Rectal smooth muscle tissue (tissue), 1 donor: ENCODE results near the gene PRPF6.
"Not testable (repeated sequence)": the region's sequence is repeated elsewhere in the genome, so short reads cannot be mapped to it uniquely, and the experiment has no call there.

ENCODE experiments used
- H3K27ac ChIP-seq: one replicate; pipeline ENCODE4 v1.7.0; 2013; ENCODE audit warnings: low read depth, low read length, inconsistent platforms
- H3K27me3 ChIP-seq: one replicate; pipeline ENCODE4 v1.7.0; 2013; ENCODE audit warnings: low read length; ENCODE audit not compliant: control insufficient read depth, insufficient read depth
- H3K36me3 ChIP-seq: one replicate; pipeline ENCODE4 v1.7.0; 2013; ENCODE audit warnings: low read length; ENCODE audit not compliant: control insufficient read depth, insufficient read depth
- H3K4me1 ChIP-seq: one replicate; pipeline ENCODE4 v1.7.0; 2013; ENCODE audit warnings: low read length; ENCODE audit not compliant: control insufficient read depth, insufficient read depth
- H3K4me3 ChIP-seq: one replicate; pipeline ENCODE4 v1.7.0; 2013; ENCODE audit warnings: low read length
- H3K9ac ChIP-seq: one replicate; pipeline ENCODE4 v1.7.0; 2013; ENCODE audit warnings: low read length

PRPF6 gene

GRCh38 chr20:63967330-63968135, 13.4 kb upstream of the PRPF6 start:
- no peak overlapping the region for H3K4me3 ChIP-seq
- H3K27ac ChIP-seq = no peak overlapping the region

GRCh38 chr20:63968136-63968927, 12.6 kb upstream of the PRPF6 start:
- Histone ChIP-seq H3K36me3 (no peaks in the 10 kb centered on the region), H3K4me3 (peak overlapping the region; percentile 75), H3K4me1 (peaks cover 6% of the 10 kb centered on the region), H3K27ac (peak overlapping the region; percentile 52), H3K27me3 (no peaks in the 10 kb centered on the region), H3K9ac (peak overlapping the region; percentile 55)

More at GRCh38 chr20:63967330-63968135, 13.4 kb upstream of the PRPF6 start:
- H3K36me3 ChIP-seq = no peaks in the 10 kb centered on the region
- H3K27me3 ChIP-seq = no peaks in the 10 kb centered on the region
- H3K9ac ChIP-seq = no peak overlapping the region
- H3K4me1 ChIP-seq = peaks cover 6% of the 10 kb centered on the region

GRCh38 chr20:63968928-63969760, 11.8 kb upstream of the PRPF6 start:
- Histone ChIP-seq H3K4me1 (peaks cover 6% of the 10 kb centered on the region), H3K27ac (peak overlapping the region; percentile 52), H3K4me3 (peak overlapping the region; percentile 75), H3K27me3 (no peaks in the 10 kb centered on the region), H3K36me3 (no peaks in the 10 kb centered on the region), H3K9ac (peak overlapping the region; percentile 55)

GRCh38 chr20:63969838-63970713, 10.9 kb upstream of the PRPF6 start, which contains the start of gene ZNF512B:
Gene ZNF512B (minus strand): TSS chr20:63969930. CDS start chr20:63967950, 1,980 bp downstream.
- Histone ChIP-seq H3K4me1 (peaks cover 6% of the 10 kb centered on the region), H3K27me3 (no peaks in the 10 kb centered on the region), H3K4me3 (peak within 1 kb of the TSS; percentile 75), H3K27ac (peak within 1 kb of the TSS; percentile 52), H3K9ac (peak within 1 kb of the TSS; percentile 55), H3K36me3 (no peaks in the 10 kb centered on the region)

- Histone ChIP-seq H3K9ac (no peak overlapping the region), H3K27me3 (no peaks in the 10 kb centered on the region), H3K27ac (no peak overlapping the region), H3K36me3 (no peaks in the 10 kb centered on the region), H3K4me3 (no peak overlapping the region), H3K4me1 (peaks cover 6% of the 10 kb centered on the region)
Observed at GRCh38 chr20:63970714-63971431, 10.1 kb upstream of the PRPF6 start.

GRCh38 chr20:63971960-63972311, 9.0 kb upstream of the PRPF6 start:
- not testable (repeated sequence) for H3K4me1 ChIP-seq, H3K27me3 ChIP-seq, H3K36me3 ChIP-seq, H3K4me3 ChIP-seq, H3K27ac ChIP-seq, H3K9ac ChIP-seq

GRCh38 chr20:63972312-63973159, 8.4 kb upstream of the PRPF6 start:
- H3K4me3 ChIP-seq = no peak overlapping the region
- no peaks in the 10 kb centered on the region for H3K27me3 ChIP-seq
- no peak overlapping the region for H3K9ac ChIP-seq
- no peaks in the 10 kb centered on the region for H3K36me3 ChIP-seq
- H3K4me1 ChIP-seq = peaks cover 6% of the 10 kb centered on the region
- no peak overlapping the region for H3K27ac ChIP-seq

GRCh38 chr20:63973160-63973479, 7.8 kb upstream of the PRPF6 start:
- Histone ChIP-seq H3K9ac (no peak overlapping the region), H3K27me3 (no peaks in the 10 kb centered on the region), H3K4me3 (no peak overlapping the region), H3K36me3 (no peaks in the 10 kb centered on the region), H3K4me1 (peaks cover 6% of the 10 kb centered on the region), H3K27ac (no peak overlapping the region)

GRCh38 chr20:63973636-63974401, 7.1 kb upstream of the PRPF6 start:
- no peak overlapping the region for H3K9ac ChIP-seq
- no peaks in the 10 kb centered on the region for H3K27me3 ChIP-seq
- no peak overlapping the region for H3K27ac ChIP-seq
- H3K4me3 ChIP-seq = peak overlapping the region; percentile 35
- H3K4me1 ChIP-seq = peaks cover 4% of the 10 kb centered on the region
- no peaks in the 10 kb centered on the region for H3K36me3 ChIP-seq
